Measurements from ENCODE around the gene CD5L. TPM values are rescaled to one million over a fixed set of nuclear protein-coding genes. Genes with fewer than 3 reads are reported as not detected.

Gene CD5L
- total and polyA plus RNA-seq, 2 of the 8 experiments (the other 6 are each of a cell fraction or from before 2014, with no cell fraction given), result not detected

- Histone ChIP-seq H3K4me2 (ENCODE audit: insufficient read depth in 1 of 2, low read depth in 2 of 2, low read length in 2 of 2) (no peak overlapping the region), H3K23ac (ENCODE audit: insufficient read length) (no peak overlapping the region), H2BK120ac (replicated peaks; ENCODE audit: low read depth, low read length) (no peak overlapping the region), H2BK12ac (ENCODE audit: low read depth, low read length) (no peak overlapping the region), H3K4ac (replicated peaks; ENCODE audit: insufficient read length, low read depth, low read length) (no peak overlapping the region), H3K9me3 (ENCODE audit: insufficient read depth in 2 of 2, low read depth in 1 of 2, low read length in 1 of 2) (no peaks in the 10 kb centered on the region), H3K27ac (ENCODE audit: low read depth, low read length) (no peak overlapping the region), H2AK5ac (ENCODE audit: low read depth, low read length) (no peak overlapping the region), H3K56ac (replicated peaks; ENCODE audit: insufficient read length, low read depth, low read length) (no peak overlapping the region), H3K4me1 (replicated peaks in 1 of 4; ENCODE audit: control insufficient read depth in 3 of 4, insufficient read depth in 4 of 4, low read length in 3 of 4) (no peaks in the 10 kb centered on the region), H2AFZ (ENCODE audit: low read length) (no peak overlapping the region), H2BK20ac (ENCODE audit: low read length) (no peak overlapping the region), H3K4me3 (ENCODE audit: extremely low read depth in 1 of 4, insufficient read depth in 2 of 4, low read depth in 3 of 4, low read length in 4 of 4) (no peak overlapping the region), H3K18ac (ENCODE audit: extremely low read depth, low read length) (no peak overlapping the region), H3K79me1 (ENCODE audit: low read depth, low read length) (no peaks in the 10 kb centered on the region), H3K36me3 (ENCODE audit: control insufficient read depth in 2 of 4, insufficient read depth in 4 of 4, low read length in 3 of 4) (no peaks in the 10 kb centered on the region), H4K91ac (replicated peaks; ENCODE audit: insufficient read length, low read length) (no peak overlapping the region), H2BK15ac (ENCODE audit: low read length) (no peak overlapping the region), H4K20me1 (replicated peaks in 1 of 2; ENCODE audit: control insufficient read depth in 1 of 2, insufficient read depth in 2 of 2, low read length in 2 of 2) (no peaks in the 10 kb centered on the region), H2BK5ac (ENCODE audit: low read depth, low read length) (no peak overlapping the region), H4K8ac (ENCODE audit: extremely low read depth, insufficient read depth, low read length) (no peak overlapping the region), H3K79me2 (ENCODE audit: control insufficient read depth in 1 of 2, insufficient read depth in 2 of 2, low read length in 2 of 2) (no peaks in the 10 kb centered on the region), H3K23me2 (ENCODE audit: low read depth, low read length) (no peaks in the 10 kb centered on the region), H3K14ac (ENCODE audit: insufficient read length) (no peak overlapping the region), H3K27me3 (replicated peaks in 1 of 4; ENCODE audit: control insufficient read depth in 3 of 4, extremely low read depth in 1 of 4, insufficient read depth in 3 of 4, low read length in 3 of 4) (no peaks in the 10 kb centered on the region), H3K9ac (replicated peaks in 1 of 4; ENCODE audit: extremely low read depth in 1 of 4, low read depth in 3 of 4, low read length in 3 of 4) (no peak overlapping the region), H4K5ac (ENCODE audit: insufficient read length, low read depth, low read length) (no peak overlapping the region)
- DNase-seq (ENCODE audit: low read depth in 1 of 2, low spot score in 2 of 2) (no peak), FAIRE-seq (no peak)
- ChIA-PET CTCF (ENCODE audit: partially characterized antibody) (interaction anchor here (0.6 to 1.3 kb wide), 2 partner anchors 20 to 1183 kb away, joined by 3 read pairs; no protein-coding TSS in a partner anchor), POLR2A (ENCODE audit: partially characterized antibody) (no interaction called here)
- WGBS, 2 experiments (ENCODE audit: extremely low coverage in 1 of 2, insufficient coverage in 1 of 2, insufficient read length in 1 of 2, insufficient replicate concordance in 2 of 2, low coverage in 1 of 2, low lambda C conversion rate in 2 of 2, missing lambda C conversion rate in 1 of 2), result 83% methylated on average over 3 of the region's 3 CpGs; no CpG with 5 or more reads in 1 of the 2 experiments
- TF ChIP-seq SP2 (IDR thresholded peaks at IDR 0.05; ENCODE audit: low read length), result no peak
- TF ChIP-seq, protein P1, sequence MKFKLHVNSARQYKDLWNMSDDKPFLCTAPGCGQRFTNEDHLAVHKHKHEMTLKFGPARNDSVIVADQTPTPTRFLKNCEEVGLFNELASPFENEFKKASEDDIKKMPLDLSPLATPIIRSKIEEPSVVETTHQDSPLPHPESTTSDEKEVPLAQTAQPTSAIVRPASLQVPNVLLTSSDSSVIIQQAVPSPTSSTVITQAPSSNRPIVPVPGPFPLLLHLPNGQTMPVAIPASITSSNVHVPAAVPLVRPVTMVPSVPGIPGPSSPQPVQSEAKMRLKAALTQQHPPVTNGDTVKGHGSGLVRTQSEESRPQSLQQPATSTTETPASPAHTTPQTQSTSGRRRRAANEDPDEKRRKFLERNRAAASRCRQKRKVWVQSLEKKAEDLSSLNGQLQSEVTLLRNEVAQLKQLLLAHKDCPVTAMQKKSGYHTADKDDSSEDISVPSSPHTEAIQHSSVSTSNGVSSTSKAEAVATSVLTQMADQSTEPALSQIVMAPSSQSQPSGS (IDR thresholded peaks at IDR 0.05; ENCODE audit: low read length), result no peak
- TF ChIP-seq KDM5A (IDR thresholded peaks at IDR 0.05; ENCODE audit: low read length), result no peak
- TF ChIP-seq GTF2F1 (IDR thresholded peaks at IDR 0.05; ENCODE audit: borderline replicate concordance, low read depth, low read length), result no peak
- TF ChIP-seq NRF1 (IDR thresholded peaks at IDR 0.05; ENCODE audit: low read depth, low read length), result no peak
- no peak for TF ChIP-seq HDAC2 (IDR thresholded peaks at IDR 0.05; ENCODE audit: borderline replicate concordance in 1 of 2, low read depth in 2 of 2, low read length in 2 of 2)
- TF ChIP-seq SAP30 (IDR thresholded peaks at IDR 0.05; ENCODE audit: insufficient read depth, insufficient replicate concordance, low read length), result no peak
- TF ChIP-seq CBX5 (IDR thresholded peaks at IDR 0.05; ENCODE audit: low read depth, low read length), result no peak
- TF ChIP-seq KDM4A (IDR thresholded peaks at IDR 0.05; ENCODE audit: low read depth, low read length, severe bottlenecking), result no peak
- TF ChIP-seq SRF (IDR thresholded peaks at IDR 0.05; ENCODE audit: low read depth, low read length), result no peak
- no peak for TF ChIP-seq JUN (IDR thresholded peaks at IDR 0.05; ENCODE audit: low read depth, low read length)
- TF ChIP-seq POLR2AphosphoS5 (IDR thresholded peaks at IDR 0.05; ENCODE audit: low read depth, low read length), result no peak
- TF ChIP-seq KDM1A (IDR thresholded peaks at IDR 0.05; ENCODE audit: borderline replicate concordance, low read length), result no peak
Measured at GRCh38 chr1:157852476-157852875, 10.9 kb upstream of the CD5L start.
